WTC11 (cell line): ENCODE measurements around the gene MMAB. TPM values are rescaled to one million over a fixed set of nuclear protein-coding genes. Genes with fewer than 3 reads are reported as not detected.

ENCODE experiments used
- ATAC-seq: fragments of 200-7000 bp; cut with Tn5 transposase; 2 replicates; pipeline ENCODE4 v1.10.0; 2021; ENCODE audit warnings: mild to moderate bottlenecking, moderate library complexity
- CTCF ChIA-PET: fragments of 300-600 bp; sonication (Branson Sonifier 250); formaldehyde crosslinking; loops from one replicate; lab custom pipeline; 2021; ENCODE audit warnings: antibody characterized with exemption; lab: Charles Lee
- POLR2A ChIA-PET: fragments of 350-600 bp; sonication (Branson Sonifier 250); formaldehyde crosslinking; loops from one replicate; lab custom pipeline; 2021; ENCODE audit warnings: antibody characterized with exemption; lab: Charles Lee
- DNase-seq: peaks from one replicate; pipeline ENCODE4 v3.0.0; 2021; ENCODE audit warnings: low spot score
- H3K27ac Mint-ChIP-seq: 2 replicates; pipeline ENCODE4 v1.8.0; 2021; ENCODE audit warnings: mixed read lengths
- H3K27me3 Mint-ChIP-seq: 2 replicates; pipeline ENCODE4 v1.8.0; 2021; ENCODE audit warnings: low read depth, mild to moderate bottlenecking, moderate library complexity, mixed read lengths
- H3K36me3 Mint-ChIP-seq: 2 replicates; pipeline ENCODE4 v1.8.0; 2021; ENCODE audit warnings: mixed read lengths
- H3K4me1 Mint-ChIP-seq: 2 replicates; pipeline ENCODE4 v1.8.0; 2022; ENCODE audit warnings: mixed read lengths
- H3K4me3 Mint-ChIP-seq: 2 replicates; pipeline ENCODE4 v1.8.0; 2021; ENCODE audit warnings: mild to moderate bottlenecking, moderate library complexity, mixed read lengths
- H3K9me3 Mint-ChIP-seq: 2 replicates; pipeline ENCODE4 v1.8.0; 2021; ENCODE audit warnings: mixed read lengths
- ATF1 ChIP-seq: sonication (generic); formaldehyde crosslinking; IDR thresholded peaks from 2 replicates; pipeline ENCODE4 v1.8.1; 2023; ENCODE audit warnings: mild to moderate bottlenecking, moderate library complexity, missing genetic modification reagents
- CBFB ChIP-seq: sonication (generic); formaldehyde crosslinking; IDR thresholded peaks from 2 replicates; pipeline ENCODE4 v1.8.1; 2022; ENCODE audit warnings: mild to moderate bottlenecking, low read depth, missing genetic modification reagents
- CREM ChIP-seq: sonication (generic); formaldehyde crosslinking; IDR thresholded peaks from 2 replicates; pipeline ENCODE4 v1.8.1; 2022; ENCODE audit warnings: mild to moderate bottlenecking, missing genetic modification reagents, moderate library complexity
- EMX1 ChIP-seq: fragments of 250-450 bp; sonication (Bioruptor Pico); IDR thresholded peaks from 2 replicates; pipeline ENCODE4 v1.8.0; 2021; ENCODE audit warnings: mild to moderate bottlenecking
- GRHL2 ChIP-seq: fragments of 250-450 bp; sonication (Bioruptor Pico); IDR thresholded peaks from 2 replicates; pipeline ENCODE4 v1.8.0; 2022; ENCODE audit warnings: mild to moderate bottlenecking, moderate library complexity; ENCODE audit not compliant: insufficient replicate concordance, severe bottlenecking
- JUN ChIP-seq: sonication (generic); formaldehyde crosslinking; IDR thresholded peaks from 2 replicates; pipeline ENCODE4 v1.8.0; 2023; ENCODE audit warnings: mild to moderate bottlenecking, missing genetic modification reagents
- MXD4 ChIP-seq: fragments of 250-450 bp; sonication (Bioruptor Pico); IDR thresholded peaks from 2 replicates; pipeline ENCODE4 v1.8.0; 2021; ENCODE audit warnings: mild to moderate bottlenecking, moderate library complexity, borderline replicate concordance
- NFYB ChIP-seq: sonication (generic); formaldehyde crosslinking; conservative IDR thresholded peaks from 2 replicates; pipeline ENCODE4 v1.8.0; 2022; ENCODE audit warnings: low read depth, missing genetic modification reagents
- NR1H2 ChIP-seq: sonication (generic); formaldehyde crosslinking; IDR thresholded peaks from 2 replicates; pipeline ENCODE4 v1.9.0; 2021; ENCODE audit warnings: mild to moderate bottlenecking, moderate library complexity, missing genetic modification reagents
- NR2C2 ChIP-seq: sonication (generic); formaldehyde crosslinking; IDR thresholded peaks from 2 replicates; pipeline ENCODE4 v1.8.0; 2022; ENCODE audit warnings: mild to moderate bottlenecking, missing genetic modification reagents
- NR3C1 ChIP-seq: sonication (generic); formaldehyde crosslinking; conservative IDR thresholded peaks from 2 replicates; pipeline ENCODE4 v1.8.1; 2023; ENCODE audit warnings: low read depth, mild to moderate bottlenecking, missing genetic modification reagents
- OVOL2 ChIP-seq: fragments of 250-450 bp; sonication (Bioruptor Pico); IDR thresholded peaks from 2 replicates; pipeline ENCODE4 v1.9.0; 2021; ENCODE audit warnings: mild to moderate bottlenecking, borderline replicate concordance
- RELA ChIP-seq: sonication (generic); formaldehyde crosslinking; IDR thresholded peaks from 2 replicates; pipeline ENCODE4 v1.8.1; 2022; ENCODE audit warnings: missing genetic modification reagents, mild to moderate bottlenecking, borderline replicate concordance
- SMAD3 ChIP-seq: sonication (generic); formaldehyde crosslinking; IDR thresholded peaks from 2 replicates; pipeline ENCODE4 v1.8.0; 2022; ENCODE audit warnings: missing genetic modification reagents, mild to moderate bottlenecking, borderline replicate concordance
- SMAD4 ChIP-seq: sonication (generic); formaldehyde crosslinking; IDR thresholded peaks from 2 replicates; pipeline ENCODE4 v1.8.0; 2022; ENCODE audit warnings: mild to moderate bottlenecking, missing genetic modification reagents
- TEAD1 ChIP-seq: sonication (generic); formaldehyde crosslinking; IDR thresholded peaks from 2 replicates; pipeline ENCODE4 v1.8.0; 2022; ENCODE audit warnings: mild to moderate bottlenecking, missing genetic modification reagents
- TEAD4 ChIP-seq: sonication (generic); formaldehyde crosslinking; IDR thresholded peaks from 2 replicates; pipeline ENCODE4 v1.8.0; 2022; ENCODE audit warnings: mild to moderate bottlenecking, missing genetic modification reagents
- TP53 ChIP-seq: sonication (generic); formaldehyde crosslinking; IDR thresholded peaks from 2 replicates; pipeline ENCODE4 v1.8.1; 2023; ENCODE audit warnings: mild to moderate bottlenecking, missing genetic modification reagents
- ZNF263 ChIP-seq: sonication (generic); formaldehyde crosslinking; IDR thresholded peaks from 2 replicates; pipeline ENCODE4 v1.8.1; 2022; ENCODE audit warnings: low read depth, mild to moderate bottlenecking, moderate library complexity, missing genetic modification reagents
- ZNF416 ChIP-seq: fragments of 250-450 bp; sonication (Bioruptor Pico); IDR thresholded peaks from 2 replicates; pipeline ENCODE4 v1.9.0; 2021; ENCODE audit warnings: mild to moderate bottlenecking, inconsistent platforms
- ZNF423 ChIP-seq: fragments of 250-450 bp; sonication (Bioruptor Pico); IDR thresholded peaks from 2 replicates; pipeline ENCODE4 v2.1.2; 2022; ENCODE audit warnings: mild to moderate bottlenecking, moderate library complexity
- total RNA-seq: library from RNA; stranded (reverse); gene quantifications from 3 replicates; pipeline ENCODE4 v1.2.3, GENCODE V29; 2021
- TF ChIP-seq, protein P1 (sequence below): sonication (generic); formaldehyde crosslinking; IDR thresholded peaks from 2 replicates; pipeline ENCODE4 v1.8.1; 2022; ENCODE audit warnings: low read depth, mild to moderate bottlenecking, moderate library complexity, missing genetic modification reagents, borderline replicate concordance
- TF ChIP-seq, protein P2 (sequence below): fragments of 250-450 bp; sonication (Bioruptor Pico); IDR thresholded peaks from 2 replicates; pipeline ENCODE4 v1.9.0; 2021; ENCODE audit warnings: moderate library complexity, mild to moderate bottlenecking, inconsistent platforms, borderline replicate concordance
- TF ChIP-seq, protein P3 (sequence below): fragments of 250-450 bp; sonication (Bioruptor Pico); conservative IDR thresholded peaks from 2 replicates; pipeline ENCODE4 v1.9.0; 2021; ENCODE audit warnings: mild to moderate bottlenecking
- TF ChIP-seq, protein P4 (sequence below): sonication (generic); formaldehyde crosslinking; IDR thresholded peaks from 2 replicates; pipeline ENCODE4 v1.8.0; 2022; ENCODE audit warnings: mild to moderate bottlenecking, missing genetic modification reagents
- TF ChIP-seq, protein P5 (sequence below): sonication (generic); formaldehyde crosslinking; IDR thresholded peaks from 2 replicates; pipeline ENCODE4 v1.8.0; 2022; ENCODE audit warnings: missing genetic modification reagents
- TF ChIP-seq, protein P6 (sequence below): sonication (generic); formaldehyde crosslinking; IDR thresholded peaks from 2 replicates; pipeline ENCODE4 v1.8.1; 2023; ENCODE audit warnings: mild to moderate bottlenecking, missing genetic modification reagents, moderate library complexity

MMAB gene
- total RNA-seq, 1 experiment from 2014 or later, result 22.0 TPM

DNA sequence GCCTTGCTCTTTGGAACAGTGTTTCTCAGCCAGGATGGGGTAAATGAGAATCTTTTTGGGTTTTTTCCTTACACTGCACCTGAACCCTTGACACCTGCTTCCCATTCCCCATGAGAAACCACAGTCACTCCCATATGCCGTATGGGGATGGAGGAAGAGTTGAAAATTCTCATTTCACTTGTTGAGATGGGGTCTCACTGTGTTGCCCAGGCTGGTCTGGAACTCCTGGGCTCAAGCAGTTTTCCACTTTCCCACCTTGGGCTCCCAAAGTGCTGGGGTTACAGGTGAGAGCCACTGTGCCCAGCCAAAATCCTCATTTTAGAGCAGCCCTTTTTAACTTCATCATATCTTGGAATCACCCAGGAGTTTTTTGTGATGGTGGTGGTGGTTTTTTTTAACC, 4.0 kb upstream of the MMAB start:
- Mint-ChIP-seq H3K4me1 (peaks cover 17% of the 10 kb centered on the region), H3K4me3 (no peak overlapping the region), H3K36me3 (peaks cover 45% of the 10 kb centered on the region)

DNA sequence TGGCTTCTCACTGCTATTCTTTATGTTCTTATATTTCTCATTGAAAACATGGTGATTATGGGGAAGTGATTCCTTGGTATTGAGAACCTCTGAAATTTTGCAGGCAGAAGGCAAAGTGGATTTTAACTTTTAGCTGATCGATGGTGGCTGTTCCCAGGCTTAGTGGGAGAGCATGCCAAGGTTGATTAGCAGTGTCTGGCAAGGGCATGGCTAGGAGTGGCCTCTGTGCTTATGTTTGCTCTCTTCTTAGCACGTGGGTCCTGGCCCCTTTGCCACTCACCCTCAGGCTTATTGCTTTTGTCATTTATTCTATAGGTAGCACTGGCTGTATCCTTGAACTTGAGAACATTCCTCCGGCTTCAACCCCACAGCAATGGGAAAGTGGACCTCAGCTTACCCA, 2.4 kb upstream of the MMAB start:
- no peak for ATAC-seq
- no peaks in the 10 kb centered on the region for H3K9me3 Mint-ChIP-seq
- ChIA-PET POLR2A (no interaction called here), CTCF (interaction anchor here (0.9 to 1.1 kb wide), 3 partner anchors 22 to 204 kb away, joined by 3 read pairs; no protein-coding TSS in a partner anchor)
- no peak overlapping the region for H3K27ac Mint-ChIP-seq
- no peaks in the 10 kb centered on the region for H3K27me3 Mint-ChIP-seq
- peaks cover 17% of the 10 kb centered on the region for H3K4me1 Mint-ChIP-seq
- H3K36me3 Mint-ChIP-seq, result peaks cover 36% of the 10 kb centered on the region
- TF ChIP-seq ATF1 (no peak), TEAD1 (CRISPR knock-in tag) (no peak), CBFB (CRISPR knock-in tag) (no peak), NFYB (no peak), MXD4 (CRISPR knock-in tag) (no peak), EMX1 (CRISPR knock-in tag) (no peak), SMAD3 (no peak), SMAD4 (CRISPR knock-in tag) (no peak), JUN (CRISPR knock-in tag) (no peak), TEAD4 (CRISPR knock-in tag) (no peak), GRHL2 (CRISPR knock-in tag) (no peak), ZNF263 (CRISPR knock-in tag) (no peak), ZNF423 (CRISPR knock-in tag) (no peak), RELA (no peak), NR3C1 (CRISPR knock-in tag) (no peak), OVOL2 (CRISPR knock-in tag) (no peak)
- TF ChIP-seq, protein P1, sequence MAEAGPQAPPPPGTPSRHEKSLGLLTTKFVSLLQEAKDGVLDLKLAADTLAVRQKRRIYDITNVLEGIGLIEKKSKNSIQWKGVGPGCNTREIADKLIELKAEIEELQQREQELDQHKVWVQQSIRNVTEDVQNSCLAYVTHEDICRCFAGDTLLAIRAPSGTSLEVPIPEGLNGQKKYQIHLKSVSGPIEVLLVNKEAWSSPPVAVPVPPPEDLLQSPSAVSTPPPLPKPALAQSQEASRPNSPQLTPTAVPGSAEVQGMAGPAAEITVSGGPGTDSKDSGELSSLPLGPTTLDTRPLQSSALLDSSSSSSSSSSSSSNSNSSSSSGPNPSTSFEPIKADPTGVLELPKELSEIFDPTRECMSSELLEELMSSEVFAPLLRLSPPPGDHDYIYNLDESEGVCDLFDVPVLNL (CRISPR knock-in tag), result no peak
- TF ChIP-seq, protein P2, sequence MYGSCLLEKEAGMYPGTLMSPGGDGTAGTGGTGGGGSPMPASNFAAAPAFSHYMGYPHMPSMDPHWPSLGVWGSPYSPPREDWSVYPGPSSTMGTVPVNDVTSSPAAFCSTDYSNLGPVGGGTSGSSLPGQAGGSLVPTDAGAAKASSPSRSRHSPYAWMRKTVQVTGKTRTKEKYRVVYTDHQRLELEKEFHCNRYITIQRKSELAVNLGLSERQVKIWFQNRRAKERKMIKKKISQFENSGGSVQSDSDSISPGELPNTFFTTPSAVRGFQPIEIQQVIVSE (CRISPR knock-in tag), result no peak
- TF ChIP-seq, all 79 proteins: peak for 0
- H3K4me3 Mint-ChIP-seq, result no peak overlapping the region
- no peak for DNase-seq

More for the DNA sequence above, 4.0 kb upstream of the MMAB start:
- no peak for TF ChIP-seq NR2C2 (CRISPR knock-in tag)
- no peak for TF ChIP-seq CREM (CRISPR knock-in tag)
- TF ChIP-seq, all 79 proteins: peak for 0
- no peak overlapping the region for H3K27ac Mint-ChIP-seq
- no peak for DNase-seq
- no peaks in the 10 kb centered on the region for H3K27me3 Mint-ChIP-seq
- no peak for ATAC-seq
- CTCF ChIA-PET, result no interaction called here
- POLR2A ChIA-PET, result no interaction called here
- no peaks in the 10 kb centered on the region for H3K9me3 Mint-ChIP-seq

DNA sequence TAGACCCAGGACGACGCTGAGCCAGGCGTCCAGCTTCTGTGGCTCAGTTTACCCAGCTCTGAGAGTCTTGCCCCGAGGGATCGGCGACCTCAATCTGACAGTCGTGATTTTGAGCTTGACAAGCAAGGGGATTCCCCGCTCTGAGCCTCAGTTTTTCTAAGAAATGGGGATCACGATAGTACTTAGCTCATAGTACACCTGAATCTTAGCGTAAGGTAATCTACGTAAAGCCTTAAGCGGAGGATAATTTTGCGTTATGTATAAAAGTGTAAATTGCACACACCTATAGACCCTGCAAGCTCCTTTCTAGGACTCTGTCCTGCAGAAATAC, 575 bp upstream of the MMAB start:
- H3K9me3 Mint-ChIP-seq, result no peaks in the 10 kb centered on the region
- H3K27ac Mint-ChIP-seq, result peak overlapping the region; percentile 74
- ATAC-seq (no peak), DNase-seq (no peak)
- no peaks in the 10 kb centered on the region for H3K27me3 Mint-ChIP-seq
- CTCF ChIA-PET, result interaction anchor here (0.8 to 2.2 kb wide), 11 partner anchors 24 to 462 kb away, joined by 3 to 13 read pairs (median 4); no protein-coding TSS in a partner anchor
- POLR2A ChIA-PET, result no interaction called here
- peak overlapping the region; percentile 81 for H3K4me3 Mint-ChIP-seq
- peaks cover 17% of the 10 kb centered on the region for H3K4me1 Mint-ChIP-seq
- H3K36me3 Mint-ChIP-seq, result peaks cover 24% of the 10 kb centered on the region
- TF ChIP-seq NR1H2 (CRISPR knock-in tag), result no peak
- TF ChIP-seq, protein P3, sequence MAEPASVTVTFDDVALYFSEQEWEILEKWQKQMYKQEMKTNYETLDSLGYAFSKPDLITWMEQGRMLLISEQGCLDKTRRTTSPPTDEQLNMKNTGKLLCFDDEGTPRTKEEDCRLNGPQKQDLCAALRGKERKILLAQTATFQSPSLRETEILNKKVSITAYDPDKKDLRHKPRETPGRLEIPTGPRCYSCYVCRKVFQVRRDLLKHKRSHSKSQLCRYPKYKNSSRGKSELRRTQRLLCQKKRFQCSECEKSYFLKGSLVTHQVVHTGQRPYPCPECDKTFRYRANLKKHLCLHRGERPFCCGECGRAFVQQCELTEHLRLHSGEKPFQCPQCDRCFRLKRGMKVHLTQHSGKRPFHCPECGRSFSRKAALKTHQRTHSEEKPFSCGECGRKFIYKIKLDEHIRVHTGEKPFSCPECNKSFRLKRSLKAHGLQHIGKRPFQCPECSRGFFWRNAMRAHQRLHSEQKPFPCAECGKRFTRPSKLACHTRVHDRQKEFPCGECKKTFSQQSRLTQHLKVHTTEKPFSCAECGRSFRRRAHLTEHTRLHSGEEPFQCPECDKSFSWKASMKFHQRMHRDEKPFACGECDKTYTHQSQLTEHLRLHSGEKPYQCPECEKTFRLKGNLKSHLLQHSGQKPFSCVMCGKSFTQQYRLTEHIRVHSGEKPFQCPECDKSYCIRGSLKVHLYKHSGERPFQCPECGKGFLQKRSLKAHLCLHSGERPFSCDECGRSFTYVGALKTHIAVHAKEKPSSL (CRISPR knock-in tag), result no peak
- TF ChIP-seq, protein P4, sequence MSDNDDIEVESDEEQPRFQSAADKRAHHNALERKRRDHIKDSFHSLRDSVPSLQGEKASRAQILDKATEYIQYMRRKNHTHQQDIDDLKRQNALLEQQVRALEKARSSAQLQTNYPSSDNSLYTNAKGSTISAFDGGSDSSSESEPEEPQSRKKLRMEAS, result no peak
- no peak for TF ChIP-seq ZNF263 (CRISPR knock-in tag)
- TF ChIP-seq TEAD1 (CRISPR knock-in tag), result no peak
- TF ChIP-seq, protein P5, sequence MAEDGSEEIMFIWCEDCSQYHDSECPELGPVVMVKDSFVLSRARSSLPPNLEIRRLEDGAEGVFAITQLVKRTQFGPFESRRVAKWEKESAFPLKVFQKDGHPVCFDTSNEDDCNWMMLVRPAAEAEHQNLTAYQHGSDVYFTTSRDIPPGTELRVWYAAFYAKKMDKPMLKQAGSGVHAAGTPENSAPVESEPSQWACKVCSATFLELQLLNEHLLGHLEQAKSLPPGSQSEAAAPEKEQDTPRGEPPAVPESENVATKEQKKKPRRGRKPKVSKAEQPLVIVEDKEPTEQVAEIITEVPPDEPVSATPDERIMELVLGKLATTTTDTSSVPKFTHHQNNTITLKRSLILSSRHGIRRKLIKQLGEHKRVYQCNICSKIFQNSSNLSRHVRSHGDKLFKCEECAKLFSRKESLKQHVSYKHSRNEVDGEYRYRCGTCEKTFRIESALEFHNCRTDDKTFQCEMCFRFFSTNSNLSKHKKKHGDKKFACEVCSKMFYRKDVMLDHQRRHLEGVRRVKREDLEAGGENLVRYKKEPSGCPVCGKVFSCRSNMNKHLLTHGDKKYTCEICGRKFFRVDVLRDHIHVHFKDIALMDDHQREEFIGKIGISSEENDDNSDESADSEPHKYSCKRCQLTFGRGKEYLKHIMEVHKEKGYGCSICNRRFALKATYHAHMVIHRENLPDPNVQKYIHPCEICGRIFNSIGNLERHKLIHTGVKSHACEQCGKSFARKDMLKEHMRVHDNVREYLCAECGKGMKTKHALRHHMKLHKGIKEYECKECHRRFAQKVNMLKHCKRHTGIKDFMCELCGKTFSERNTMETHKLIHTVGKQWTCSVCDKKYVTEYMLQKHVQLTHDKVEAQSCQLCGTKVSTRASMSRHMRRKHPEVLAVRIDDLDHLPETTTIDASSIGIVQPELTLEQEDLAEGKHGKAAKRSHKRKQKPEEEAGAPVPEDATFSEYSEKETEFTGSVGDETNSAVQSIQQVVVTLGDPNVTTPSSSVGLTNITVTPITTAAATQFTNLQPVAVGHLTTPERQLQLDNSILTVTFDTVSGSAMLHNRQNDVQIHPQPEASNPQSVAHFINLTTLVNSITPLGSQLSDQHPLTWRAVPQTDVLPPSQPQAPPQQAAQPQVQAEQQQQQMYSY (CRISPR knock-in tag), result no peak
- TF ChIP-seq ZNF416 (CRISPR knock-in tag), result no peak
- TF ChIP-seq, protein P6, sequence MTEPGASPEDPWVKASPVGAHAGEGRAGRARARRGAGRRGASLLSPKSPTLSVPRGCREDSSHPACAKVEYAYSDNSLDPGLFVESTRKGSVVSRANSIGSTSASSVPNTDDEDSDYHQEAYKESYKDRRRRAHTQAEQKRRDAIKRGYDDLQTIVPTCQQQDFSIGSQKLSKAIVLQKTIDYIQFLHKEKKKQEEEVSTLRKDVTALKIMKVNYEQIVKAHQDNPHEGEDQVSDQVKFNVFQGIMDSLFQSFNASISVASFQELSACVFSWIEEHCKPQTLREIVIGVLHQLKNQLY (CRISPR knock-in tag), result no peak
- no peak for TF ChIP-seq TP53 (CRISPR knock-in tag)
- TF ChIP-seq SMAD4 (CRISPR knock-in tag), result no peak
